NCI-H2196 treated with DMSO at 0.1 percent for 48 hours (cell line): ENCODE results near the gene TMPRSS11A.

Source experiments
- DNase-seq: peaks from one replicate; lab custom pipeline; 2025; ENCODE audit not compliant: unreplicated experiment; lab: John Stamatoyannopoulos, UW

TMPRSS11A gene

GRCh38 chr4:67915400-67915966 is 47.8 kb downstream of the TMPRSS11A start:
- no peak for DNase-seq

DNA sequence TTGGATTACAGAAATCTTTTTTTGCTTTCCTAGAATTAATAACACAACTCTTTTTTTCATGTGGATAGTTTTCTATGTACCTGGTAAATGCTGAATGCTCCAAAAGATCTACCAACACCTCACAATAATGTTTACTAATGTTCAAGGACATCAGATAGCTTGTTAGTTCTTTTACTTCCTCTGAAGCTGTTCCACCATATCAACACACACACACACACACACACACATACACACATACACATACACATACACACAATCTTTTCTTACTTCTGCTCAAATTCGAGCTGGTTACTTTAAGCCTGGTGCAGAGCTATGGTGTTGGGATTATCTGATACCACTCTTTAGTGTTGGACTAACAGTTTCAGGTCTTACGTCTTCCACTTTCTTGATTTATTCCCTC is 51.2 kb downstream of the TMPRSS11A start:
- DNase-seq: no peak

- no peak for DNase-seq
These were observed 51.7 kb downstream of the TMPRSS11A start for GRCh38 chr4:67911638-67912037.

DNA sequence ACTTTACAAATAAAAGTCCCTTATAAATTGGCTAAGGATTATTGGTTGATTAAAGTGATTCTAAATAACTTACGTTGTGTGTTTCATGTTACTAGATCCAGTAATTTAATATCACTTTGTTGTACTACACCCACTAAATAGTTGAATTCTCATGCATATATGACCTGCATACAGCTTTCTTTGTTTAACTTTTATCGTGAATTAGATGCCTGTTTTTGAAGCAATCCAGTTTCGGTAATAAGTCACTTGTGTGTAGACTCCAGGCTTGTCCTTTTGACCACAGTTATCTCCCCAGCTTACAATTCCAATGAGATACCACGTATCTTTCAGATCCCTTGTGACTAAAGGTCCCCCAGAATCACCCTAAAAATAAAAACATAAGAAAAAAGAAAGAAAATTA is 52.2 kb downstream of the TMPRSS11A start:
- no peak for DNase-seq

GRCh38 chr4:67910585-67910905 is 52.7 kb downstream of the TMPRSS11A start:
- no peak for DNase-seq

DNA sequence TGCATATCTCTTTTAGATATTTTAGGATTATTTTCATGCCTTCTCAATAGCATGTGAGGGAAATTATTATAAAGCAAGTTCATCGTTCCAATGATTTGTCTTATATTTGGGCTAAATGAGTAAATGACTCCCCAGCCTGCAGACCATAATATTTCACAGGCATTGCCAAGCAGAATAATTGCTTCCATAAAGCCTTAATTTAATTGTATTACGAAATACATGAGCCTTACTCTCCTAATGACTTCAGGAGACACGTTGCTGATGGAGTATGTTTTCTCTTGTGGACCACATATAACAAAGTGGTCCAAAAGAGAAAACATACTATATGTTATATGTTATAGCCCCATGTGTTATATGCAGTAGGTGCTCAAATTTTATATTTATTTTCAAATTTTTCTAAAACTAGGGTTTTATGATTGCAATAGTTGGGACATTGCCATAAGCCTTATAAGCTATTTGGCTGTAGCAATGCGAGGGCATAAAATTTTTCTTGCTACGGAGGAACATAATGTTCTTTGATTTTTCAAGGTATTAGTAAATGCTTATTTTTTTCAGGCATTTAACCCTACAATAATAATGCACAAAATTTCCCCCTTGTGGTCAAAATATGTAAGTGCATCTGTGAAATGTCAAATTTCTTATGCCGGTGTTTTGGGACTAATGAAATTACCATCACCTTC is 53.2 kb downstream of the TMPRSS11A start:
- DNase-seq: no peak

GRCh38 chr4:67907650-67908049 is 55.6 kb downstream of the TMPRSS11A start:
- no peak for DNase-seq

- no peak for DNase-seq
These were observed 64.2 kb downstream of the TMPRSS11A start for GRCh38 chr4:67899096-67899495.

GRCh38 chr4:67897686-67898085 is 65.6 kb downstream of the TMPRSS11A start:
- no peak for DNase-seq

- no peak for DNase-seq
These were observed 66.8 kb downstream of the TMPRSS11A start for GRCh38 chr4:67896421-67897065.

- no peak for DNase-seq
These were observed 68.6 kb downstream of the TMPRSS11A start for GRCh38 chr4:67894659-67895058.

DNA sequence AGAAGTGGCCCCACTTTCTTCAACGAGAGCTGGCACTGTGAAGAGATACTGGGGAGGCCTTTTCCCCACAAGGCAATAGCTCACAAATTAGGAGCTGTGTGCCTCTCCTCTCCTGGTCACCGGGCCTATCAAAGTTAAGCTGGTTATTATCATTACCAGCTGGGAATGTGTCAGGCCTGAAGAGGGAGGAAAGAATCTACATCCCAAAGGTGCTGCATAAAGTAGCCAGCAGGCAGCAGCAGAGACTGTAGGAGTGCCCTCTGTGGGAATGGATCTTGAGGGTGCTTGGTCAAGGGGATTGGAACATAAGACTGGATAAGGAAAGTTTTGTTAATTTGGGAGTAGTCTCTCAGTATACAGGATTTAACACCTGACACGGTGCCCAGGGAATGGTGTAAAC is 70.4 kb downstream of the TMPRSS11A start:
- DNase-seq: no peak

- DNase-seq: no peak
These were observed 71.0 kb downstream of the TMPRSS11A start for GRCh38 chr4:67892253-67892652.

DNA sequence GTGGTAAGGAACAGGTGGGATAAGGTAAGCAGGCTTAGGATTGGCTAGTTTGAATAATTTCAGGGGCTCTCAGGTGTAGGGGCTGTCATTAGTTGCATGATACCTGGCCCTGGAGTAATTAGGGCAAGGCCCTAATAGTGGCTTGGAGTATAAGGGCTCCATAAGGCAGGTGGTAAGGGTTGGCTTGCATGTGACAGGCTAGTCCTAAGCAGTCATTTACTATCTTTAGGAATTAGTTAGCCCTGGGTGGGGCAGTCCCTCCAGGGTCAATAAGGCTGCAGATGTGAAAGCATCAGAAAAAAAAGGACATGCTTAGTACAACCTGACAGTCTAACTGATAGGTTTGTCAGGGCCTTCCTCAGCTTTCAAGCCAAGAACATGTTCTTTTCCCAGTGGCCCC is 71.6 kb downstream of the TMPRSS11A start:
- DNase-seq: no peak

DNA sequence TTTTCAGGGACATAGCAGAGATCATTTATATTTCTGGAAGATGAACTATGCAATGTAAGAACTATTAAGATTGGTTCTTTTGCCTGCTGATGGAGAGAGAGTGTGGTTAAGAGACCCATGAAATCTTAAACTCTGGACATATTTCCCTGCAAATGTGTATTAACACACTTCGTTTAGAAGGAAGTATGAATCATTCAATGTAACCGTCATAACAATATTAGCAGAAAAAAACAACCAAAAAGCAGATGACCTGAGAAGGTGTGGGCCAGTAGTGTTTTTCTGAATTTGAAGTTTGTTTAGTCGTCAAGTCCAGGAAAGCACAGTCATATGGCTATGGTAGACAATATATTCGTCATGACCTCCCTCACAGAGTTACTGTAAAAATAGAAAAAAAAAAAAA is 77.0 kb downstream of the TMPRSS11A start:
- DNase-seq: no peak

DNA sequence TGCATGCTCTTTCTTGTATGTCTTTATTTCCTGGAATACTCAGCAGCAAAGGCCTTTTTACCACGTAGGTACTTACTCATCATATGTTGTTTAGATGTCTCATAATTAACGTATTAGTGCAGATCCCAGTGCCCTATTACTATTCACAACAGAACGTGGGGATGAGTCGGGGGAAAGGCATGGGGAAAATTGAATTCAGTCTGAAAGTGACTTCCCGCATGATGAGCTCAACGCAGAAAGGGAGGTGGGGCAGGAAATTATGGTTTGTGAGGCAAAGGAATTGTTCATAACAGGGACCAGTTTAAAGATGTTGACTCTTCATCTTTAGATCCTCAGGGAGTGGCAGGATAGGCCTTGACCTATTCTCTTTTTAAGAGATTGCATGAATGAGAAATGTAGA is 77.5 kb downstream of the TMPRSS11A start:
- DNase-seq: no peak

DNA sequence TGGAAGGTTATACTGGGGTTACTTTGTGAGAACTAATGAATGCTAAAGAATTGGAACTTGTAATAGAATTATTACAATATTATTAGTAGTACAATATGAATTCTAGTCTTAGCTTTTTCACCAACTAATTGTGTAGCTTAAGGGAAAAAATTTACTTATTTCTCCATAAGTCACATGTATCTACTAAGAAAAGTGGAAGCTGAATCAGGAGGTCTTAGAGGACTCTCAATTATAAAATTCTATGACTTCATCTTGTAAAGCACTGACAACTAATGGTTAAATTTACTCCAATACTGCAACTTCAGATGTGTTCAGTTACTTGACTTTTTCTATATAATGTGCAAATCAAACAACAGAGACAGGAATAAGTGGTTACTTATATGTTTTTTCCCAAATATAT is 78.6 kb downstream of the TMPRSS11A start:
- DNase-seq: no peak

DNA sequence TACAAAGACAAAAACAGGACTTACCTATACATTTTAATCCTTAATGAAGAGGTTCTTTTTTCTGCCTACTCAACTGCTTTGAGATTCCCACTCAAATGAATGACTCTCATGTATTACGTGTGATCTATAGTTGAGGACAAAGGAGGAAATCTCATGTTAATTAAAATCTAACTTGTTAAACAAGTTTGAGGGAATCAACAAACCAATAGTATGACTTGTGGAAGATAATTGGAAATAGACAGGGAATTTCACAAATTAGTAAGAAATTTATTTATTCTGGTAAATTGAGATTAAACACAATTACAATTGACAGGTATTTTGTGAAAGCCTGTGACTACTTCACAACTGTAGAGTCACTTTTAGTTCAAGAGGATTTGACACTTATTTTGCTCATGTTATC is 79.4 kb downstream of the TMPRSS11A start, which contains the start of gene TMPRSS11D:
Gene TMPRSS11D, minus strand, starts transcription at position 101 of the 400 bp plus-strand sequence. Its CDS starts 69 bp downstream, at position 32.
- DNase-seq: no peak

DNA sequence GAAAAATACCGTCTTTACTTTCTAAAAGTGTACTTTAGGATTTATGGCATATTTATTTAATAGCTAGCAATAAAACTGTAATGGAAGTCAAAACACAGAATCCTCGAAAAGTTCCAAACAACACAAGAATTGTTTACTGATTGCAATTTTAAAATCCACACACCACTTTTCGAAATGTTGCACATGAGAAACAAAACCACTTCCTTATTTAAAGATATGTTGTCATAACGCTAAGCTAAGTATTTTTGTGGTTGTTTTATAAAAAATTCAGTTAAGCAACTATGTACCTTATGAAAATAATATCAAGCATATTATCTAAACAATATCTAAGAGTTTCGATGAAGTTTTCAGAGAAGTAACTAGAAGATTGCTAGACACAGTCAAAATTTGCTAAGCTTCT is 79.8 kb downstream of the TMPRSS11A start:
- no peak for DNase-seq

GRCh38 chr4:67880866-67881610 is 82.3 kb downstream of the TMPRSS11A start:
- no peak for DNase-seq

DNA sequence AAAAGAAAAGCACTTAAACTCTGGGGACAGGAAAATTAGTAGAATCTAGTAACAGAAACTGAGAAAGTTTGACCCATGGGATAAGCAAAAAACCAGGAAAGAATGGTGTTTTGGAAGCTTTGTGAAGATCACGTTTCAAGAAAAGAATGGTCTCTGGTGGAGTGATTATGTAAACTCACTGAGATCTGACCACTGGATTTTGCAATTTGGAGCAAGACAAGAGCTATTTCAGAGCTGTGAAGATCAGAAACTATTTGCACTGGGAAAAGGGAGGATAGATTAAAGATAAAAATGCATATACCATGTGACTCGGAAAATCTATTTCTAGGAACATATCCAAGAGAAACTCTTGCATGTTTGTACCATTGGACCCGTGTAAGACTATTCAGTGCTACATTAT is 83.8 kb downstream of the TMPRSS11A start:
- DNase-seq: no peak

GRCh38 chr4:67877086-67877485 is 86.2 kb downstream of the TMPRSS11A start:
- no peak for DNase-seq
